HepG2 (cell line): Measurements from ENCODE around the gene SYNE3. TPM values are rescaled to one million over a fixed set of nuclear protein-coding genes. Genes with fewer than 3 reads are reported as not detected.

Experiments
- CHD4 ChIP-seq: fragments of 200-600 bp; sonication (generic); IDR thresholded peaks from 2 replicates; pipeline ENCODE4 v1.7.0; 2017; ENCODE audit warnings: mild to moderate bottlenecking, low read length, borderline replicate concordance
- DPF2 ChIP-seq: sonication (generic); formaldehyde crosslinking; IDR thresholded peaks from 2 replicates; pipeline ENCODE4 v1.4.0; 2020; ENCODE audit warnings: mild to moderate bottlenecking, low read depth, missing genetic modification reagents, borderline replicate concordance
- ETV6 ChIP-seq: sonication (generic); formaldehyde crosslinking; conservative IDR thresholded peaks from 2 replicates; pipeline ENCODE4 v1.4.0; 2020; ENCODE audit warnings: missing genetic modification reagents
- FOXP1 ChIP-seq, 2 experiments: fragments of 450-650 bp in 1 of 2; IDR thresholded peaks; 2 replicates each; pipeline ENCODE4 v1.6.1; 2017 to 2018; ENCODE audit warnings: antibody characterized with exemption in 1 of 2
- HES4 ChIP-seq: sonication (generic); formaldehyde crosslinking; IDR thresholded peaks from 2 replicates; pipeline ENCODE4 v1.9.0; 2021; ENCODE audit warnings: mild to moderate bottlenecking, missing genetic modification reagents, borderline replicate concordance
- HMGXB3 ChIP-seq: sonication (generic); formaldehyde crosslinking; IDR thresholded peaks from 2 replicates; pipeline ENCODE4 v1.4.0; 2020; ENCODE audit warnings: missing genetic modification reagents, borderline replicate concordance
- IKZF4 ChIP-seq: sonication (generic); formaldehyde crosslinking; IDR thresholded peaks from 2 replicates; pipeline ENCODE4 v1.5.1; 2020; ENCODE audit warnings: borderline replicate concordance, mild to moderate bottlenecking, low read depth, missing genetic modification reagents; ENCODE audit errors: not compliant biosample characterization
- IKZF5 ChIP-seq: IDR thresholded peaks from 2 replicates; pipeline ENCODE4 v1.6.1; 2018; ENCODE audit warnings: missing genetic modification reagents, mild to moderate bottlenecking, missing compliant biosample characterization
- NAIF1 ChIP-seq: sonication (generic); formaldehyde crosslinking; IDR thresholded peaks from 2 replicates; pipeline ENCODE4 v1.5.0; 2020; ENCODE audit warnings: mild to moderate bottlenecking, missing genetic modification reagents, borderline replicate concordance
- POGZ ChIP-seq: sonication (generic); formaldehyde crosslinking; IDR thresholded peaks from 2 replicates; pipeline ENCODE4 v1.4.0; 2020; ENCODE audit warnings: mild to moderate bottlenecking, missing genetic modification reagents
- SALL1 ChIP-seq: sonication (generic); formaldehyde crosslinking; IDR thresholded peaks from 2 replicates; pipeline ENCODE4 v1.8.0; 2022; ENCODE audit warnings: mild to moderate bottlenecking, missing genetic modification reagents
- TCF7 ChIP-seq: sonication (generic); IDR thresholded peaks from 2 replicates; pipeline ENCODE4 v1.6.1; 2016; ENCODE audit warnings: antibody characterized with exemption, low read depth
- ZBTB42 ChIP-seq: sonication (generic); formaldehyde crosslinking; IDR thresholded peaks from 2 replicates; pipeline ENCODE4 v1.5.0; 2020; ENCODE audit warnings: mild to moderate bottlenecking, missing genetic modification reagents
- ZNF468 ChIP-seq: sonication (generic); formaldehyde crosslinking; IDR thresholded peaks from 2 replicates; pipeline ENCODE4 v1.8.0; 2022; ENCODE audit warnings: mild to moderate bottlenecking, moderate library complexity, missing genetic modification reagents
- ZNF619 ChIP-seq: sonication (generic); formaldehyde crosslinking; IDR thresholded peaks from 2 replicates; pipeline ENCODE4 v1.4.0; 2020; ENCODE audit warnings: mild to moderate bottlenecking, missing genetic modification reagents
- ZNF670 ChIP-seq: sonication (generic); formaldehyde crosslinking; IDR thresholded peaks from 2 replicates; pipeline ENCODE4 v1.8.0; 2022; ENCODE audit warnings: mild to moderate bottlenecking, missing genetic modification reagents, borderline replicate concordance
- ZNF773 ChIP-seq: sonication (generic); formaldehyde crosslinking; IDR thresholded peaks from 2 replicates; pipeline ENCODE4 v1.4.0; 2020; ENCODE audit warnings: missing genetic modification reagents, borderline replicate concordance
- ZXDC ChIP-seq: sonication (generic); formaldehyde crosslinking; IDR thresholded peaks from 2 replicates; pipeline ENCODE4 v1.5.0; 2020; ENCODE audit warnings: mild to moderate bottlenecking, missing genetic modification reagents
- polyA plus RNA-seq, 8 experiments: library from polyadenylated mRNA; depleted of rRNA in 3 of 8; stranded (reverse) in 7 of 8; unstranded in 1 of 8; fragments of >200 nt; fragmentation: Illumina TruSeq in 4 of 8; extraction: Trizol in 4 of 8; gene quantifications; 2 replicates each; pipeline versions ENCODE4 v1.2.1 to v1.2.3, GENCODE V29; 2011 to 2016; ENCODE audit warnings: low read depth in 4 of 8, missing spikeins in 1 of 8, mixed read lengths in 1 of 8; ENCODE audit not compliant: insufficient read depth in 1 of 8
- total RNA-seq, 5 experiments: library from RNA; depleted of rRNA; stranded (reverse); fragments of >200 nt; fragmentation: Illumina TruSeq; extraction: Trizol; gene quantifications; 2 replicates each; pipeline ENCODE4 v1.2.3, GENCODE V29; 2016; ENCODE audit warnings: low read depth in 1 of 5
- TF ChIP-seq, protein P1 (sequence below): IDR thresholded peaks from 2 replicates; pipeline ENCODE4 v1.6.1; 2016; ENCODE audit warnings: low read depth, control low read depth

The SYNE3 gene
- total and polyA plus RNA-seq, 2 of the 13 experiments (the other 11 are each of a cell fraction or from before 2014, with no cell fraction given) = 7.8 to 8.0 TPM

GRCh38 chr14:95537298-95538089, 21.0 kb upstream of the SYNE3 start (continued):
- TF ChIP-seq FOXP1 (IDR thresholded peaks at IDR 0.05) = 0 out of 2 replicates have a peak, but pooled peaks have one; percentile 19
- TF ChIP-seq FOXP1 (CRISPR knock-in tag; IDR thresholded peaks at IDR 0.05) = peak; percentile 90
- TF ChIP-seq ZBTB42 (CRISPR knock-in tag) = no peak
- peak; percentile 85 for TF ChIP-seq DPF2 (CRISPR knock-in tag)
- TF ChIP-seq ZXDC (CRISPR knock-in tag) = no peak
- TF ChIP-seq NAIF1 = 0 out of 2 replicates have a peak, but pooled peaks have one; percentile 74
- TF ChIP-seq CHD4 = peak; percentile 48; the same call in 1 of the 2 replicates
- TF ChIP-seq ZNF619 = no peak
- TF ChIP-seq IKZF5 = peak; percentile 93; the same call in 1 of the 2 replicates
- TF ChIP-seq HMGXB3 (CRISPR knock-in tag) = peak; percentile 83; the same call in 1 of the 2 replicates
- TF ChIP-seq, protein P1, sequence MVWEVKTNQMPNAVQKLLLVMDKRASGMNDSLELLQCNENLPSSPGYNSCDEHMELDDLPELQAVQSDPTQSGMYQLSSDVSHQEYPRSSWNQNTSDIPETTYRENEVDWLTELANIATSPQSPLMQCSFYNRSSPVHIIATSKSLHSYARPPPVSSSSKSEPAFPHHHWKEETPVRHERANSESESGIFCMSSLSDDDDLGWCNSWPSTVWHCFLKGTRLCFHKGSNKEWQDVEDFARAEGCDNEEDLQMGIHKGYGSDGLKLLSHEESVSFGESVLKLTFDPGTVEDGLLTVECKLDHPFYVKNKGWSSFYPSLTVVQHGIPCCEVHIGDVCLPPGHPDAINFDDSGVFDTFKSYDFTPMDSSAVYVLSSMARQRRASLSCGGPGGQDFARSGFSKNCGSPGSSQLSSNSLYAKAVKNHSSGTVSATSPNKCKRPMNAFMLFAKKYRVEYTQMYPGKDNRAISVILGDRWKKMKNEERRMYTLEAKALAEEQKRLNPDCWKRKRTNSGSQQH = peak; percentile 76
- TF ChIP-seq ZNF468 = no peak
- peak; percentile 56 for TF ChIP-seq TCF7
- TF ChIP-seq ZNF773 (CRISPR knock-in tag) = no peak
- peak; percentile 78; the same call in 1 of the 2 replicates for TF ChIP-seq SALL1 (CRISPR knock-in tag)
- TF ChIP-seq ZNF670 (CRISPR knock-in tag) = peak; percentile 57; the same call in 1 of the 2 replicates
- peak; percentile 81 for TF ChIP-seq POGZ (CRISPR knock-in tag)
- TF ChIP-seq IKZF4 (CRISPR knock-in tag) = no peak
- no peak for TF ChIP-seq HES4 (CRISPR knock-in tag)
- TF ChIP-seq ETV6 (CRISPR knock-in tag) = no peak
